Right kidney (tissue), 1 donor: ENCODE results near the gene ZNF750.

Experiments
- DNase-seq: peaks from one replicate; pipeline ENCODE4 v3.0.0-alpha.2; 2016

ZNF750 gene

GRCh38 chr17:82812058-82812457, 27.8 kb downstream of the ZNF750 start:
- no peak for DNase-seq

GRCh38 chr17:82810644-82811430, 29.0 kb downstream of the ZNF750 start:
- no peak for DNase-seq

GRCh38 chr17:82808921-82809905, 30.6 kb downstream of the ZNF750 start:
- no peak for DNase-seq

GRCh38 chr17:82808006-82808405, 31.8 kb downstream of the ZNF750 start:
- DNase-seq = no peak

GRCh38 chr17:82807562-82807961, 32.3 kb downstream of the ZNF750 start:
- DNase-seq = no peak

- DNase-seq = no peak
Observed at GRCh38 chr17:82807101-82807500, 32.7 kb downstream of the ZNF750 start.

GRCh38 chr17:82806645-82807044, 33.2 kb downstream of the ZNF750 start:
- no peak for DNase-seq

- no peak for DNase-seq
Observed at GRCh38 chr17:82805823-82806222, 34.0 kb downstream of the ZNF750 start.

- DNase-seq = no peak
Observed at GRCh38 chr17:82805254-82805653, 34.6 kb downstream of the ZNF750 start.

GRCh38 chr17:82804442-82805191, 35.2 kb downstream of the ZNF750 start:
- no peak for DNase-seq

GRCh38 chr17:82803606-82804005, 36.2 kb downstream of the ZNF750 start:
- no peak for DNase-seq

- DNase-seq = no peak
Observed at GRCh38 chr17:82803185-82803584, 36.6 kb downstream of the ZNF750 start.

GRCh38 chr17:82802075-82802780, 37.6 kb downstream of the ZNF750 start:
- no peak for DNase-seq

- DNase-seq = no peak
Observed at GRCh38 chr17:82801377-82801970, 38.3 kb downstream of the ZNF750 start.

GRCh38 chr17:82800885-82801284, 38.9 kb downstream of the ZNF750 start:
- DNase-seq = no peak

- DNase-seq = no peak
Observed at GRCh38 chr17:82799591-82799990, 40.2 kb downstream of the ZNF750 start.

GRCh38 chr17:82798752-82799151, 41.1 kb downstream of the ZNF750 start:
- no peak for DNase-seq

- DNase-seq = no peak
Observed at GRCh38 chr17:82797061-82797460, 42.8 kb downstream of the ZNF750 start.

GRCh38 chr17:82795615-82796014, 44.2 kb downstream of the ZNF750 start:
- no peak for DNase-seq

- DNase-seq = no peak
Observed at GRCh38 chr17:82794781-82795482, 44.9 kb downstream of the ZNF750 start.
